ENCODE measurements around the gene CASZ1.

The CASZ1 gene

GRCh38 chr1:10796029-10796944, at the start of gene CASZ1:
Gene CASZ1, minus strand, starts transcription at chr1:10796646. Its CDS starts 102,757 bp downstream, at chr1:10693889.
- DNase-seq (ENCODE audit: low read depth): no peak

GRCh38 chr1:10843697-10844096, 47.3 kb upstream of the CASZ1 start:
- no peak for DNase-seq (ENCODE audit: low read depth)

GRCh38 chr1:10841118-10841517, 44.7 kb upstream of the CASZ1 start:
- no peak for DNase-seq (ENCODE audit: low read depth)

GRCh38 chr1:10839188-10839770, 42.8 kb upstream of the CASZ1 start:
- DNase-seq (ENCODE audit: low read depth): no peak

GRCh38 chr1:10838541-10838940, 42.1 kb upstream of the CASZ1 start:
- DNase-seq (ENCODE audit: low read depth): no peak

GRCh38 chr1:10836726-10837125, 40.3 kb upstream of the CASZ1 start:
- no peak for DNase-seq (ENCODE audit: low read depth)

- no peak for DNase-seq (ENCODE audit: low read depth)
Observed at GRCh38 chr1:10835822-10836421, 39.5 kb upstream of the CASZ1 start.

- DNase-seq (ENCODE audit: low read depth): no peak
Observed at GRCh38 chr1:10835421-10835820, 39.0 kb upstream of the CASZ1 start.

GRCh38 chr1:10834770-10835412, 38.4 kb upstream of the CASZ1 start:
- DNase-seq (ENCODE audit: low read depth): no peak

- no peak for DNase-seq (ENCODE audit: low read depth)
Observed at GRCh38 chr1:10833630-10834557, 37.4 kb upstream of the CASZ1 start.

- no peak for DNase-seq (ENCODE audit: low read depth)
Observed at GRCh38 chr1:10832703-10833102, 36.3 kb upstream of the CASZ1 start.

GRCh38 chr1:10830961-10831668, 34.7 kb upstream of the CASZ1 start:
- no peak for DNase-seq (ENCODE audit: low read depth)

GRCh38 chr1:10829965-10830515, 33.6 kb upstream of the CASZ1 start:
- DNase-seq (ENCODE audit: low read depth): no peak

- no peak for DNase-seq (ENCODE audit: low read depth)
Observed at GRCh38 chr1:10829067-10829818, 32.8 kb upstream of the CASZ1 start.

- no peak for DNase-seq (ENCODE audit: low read depth)
Observed at GRCh38 chr1:10827377-10828333, 31.2 kb upstream of the CASZ1 start.

- no peak for DNase-seq (ENCODE audit: low read depth)
Observed at GRCh38 chr1:10825592-10825991, 29.1 kb upstream of the CASZ1 start.

GRCh38 chr1:10824821-10825540, 28.5 kb upstream of the CASZ1 start:
- DNase-seq (ENCODE audit: low read depth): no peak

GRCh38 chr1:10823000-10823401, 26.6 kb upstream of the CASZ1 start:
- DNase-seq (ENCODE audit: low read depth): no peak

All from stimulated activated CD4-positive, alpha-beta T cell treated with anti-CD3 and anti-CD28 coated beads, Interleukin-2, amount 100 ng/mL, for 4 hours (primary cell).